DND-41 (cell line): ENCODE measurements around the gene MMP24OS.

ENCODE experiments used
- ATAC-seq: fragments of 200-7000 bp; cut with Tn5 transposase; 3 replicates; pipeline ENCODE4 v1.9.1; 2021; ENCODE audit warnings: low read depth; ENCODE audit not compliant: insufficient read depth
- DNase-seq: peaks from one replicate; pipeline ENCODE4 v3.0.0-alpha.2; 2020
- H2AFZ ChIP-seq: 2 replicates; pipeline ENCODE4 v1.6.0; 2012; ENCODE audit warnings: low read depth, low read length
- H3K27ac ChIP-seq: 2 replicates; pipeline ENCODE4 v1.5.1; 2012; ENCODE audit warnings: low read length, inconsistent platforms
- H3K27me3 ChIP-seq: fragments of 200-600 bp; sonication (generic); 2 replicates; pipeline ENCODE4 v1.6.0; 2012; ENCODE audit warnings: low read length, mild to moderate bottlenecking, inconsistent platforms; ENCODE audit not compliant: insufficient read depth, poor library complexity
- H3K36me3 ChIP-seq: 2 replicates; pipeline ENCODE4 v1.5.1; 2012; ENCODE audit warnings: low read length, inconsistent platforms; ENCODE audit not compliant: insufficient read depth
- H3K4me1 ChIP-seq: 2 replicates; pipeline ENCODE4 v1.5.1; 2012; ENCODE audit warnings: mild to moderate bottlenecking, low read length; ENCODE audit not compliant: insufficient read depth
- H3K4me2 ChIP-seq: 2 replicates; pipeline ENCODE4 v1.6.0; 2012; ENCODE audit warnings: mild to moderate bottlenecking, moderate library complexity, low read length, inconsistent platforms; ENCODE audit not compliant: insufficient read depth
- H3K4me3 ChIP-seq, 2 experiments: fragments of 200-600 bp in 1 of 2; shearing (Covaris generic) in 1 of 2; 2 replicates each; pipeline ENCODE4 v1.5.1; 2012 to 2016; ENCODE audit warnings: inconsistent platforms in 2 of 2, low read length in 2 of 2, mild to moderate bottlenecking in 2 of 2, low read depth in 1 of 2, moderate library complexity in 1 of 2
- H3K79me2 ChIP-seq: 2 replicates; pipeline ENCODE4 v1.6.0; 2012; ENCODE audit warnings: low read length, inconsistent platforms; ENCODE audit not compliant: insufficient read depth
- H3K9ac ChIP-seq: 2 replicates; pipeline ENCODE4 v1.6.0; 2012; ENCODE audit warnings: low read depth, mild to moderate bottlenecking, inconsistent platforms, low read length, moderate library complexity
- H3K9me3 ChIP-seq: 2 replicates; pipeline ENCODE4 v1.5.1; 2012; ENCODE audit warnings: low read length, moderate library complexity, mild to moderate bottlenecking, inconsistent platforms; ENCODE audit not compliant: insufficient read depth, severe bottlenecking
- H4K20me1 ChIP-seq: 2 replicates; pipeline ENCODE4 v1.6.0; 2012; ENCODE audit warnings: low read length; ENCODE audit not compliant: insufficient read depth
- CTCF ChIP-seq: IDR thresholded peaks from 2 replicates; pipeline ENCODE4 v1.5.1; 2012; ENCODE audit warnings: borderline replicate concordance, low read length, moderate library complexity, mild to moderate bottlenecking; ENCODE audit not compliant: poor library complexity, severe bottlenecking; ENCODE audit errors: extremely low read depth
- EZH2 ChIP-seq: IDR thresholded peaks from 3 replicates; pipeline ENCODE4 v1.6.1; 2012; ENCODE audit warnings: borderline replicate concordance, low read depth, mild to moderate bottlenecking, moderate library complexity, low read length, inconsistent platforms; ENCODE audit not compliant: severe bottlenecking

The MMP24OS gene

DNA sequence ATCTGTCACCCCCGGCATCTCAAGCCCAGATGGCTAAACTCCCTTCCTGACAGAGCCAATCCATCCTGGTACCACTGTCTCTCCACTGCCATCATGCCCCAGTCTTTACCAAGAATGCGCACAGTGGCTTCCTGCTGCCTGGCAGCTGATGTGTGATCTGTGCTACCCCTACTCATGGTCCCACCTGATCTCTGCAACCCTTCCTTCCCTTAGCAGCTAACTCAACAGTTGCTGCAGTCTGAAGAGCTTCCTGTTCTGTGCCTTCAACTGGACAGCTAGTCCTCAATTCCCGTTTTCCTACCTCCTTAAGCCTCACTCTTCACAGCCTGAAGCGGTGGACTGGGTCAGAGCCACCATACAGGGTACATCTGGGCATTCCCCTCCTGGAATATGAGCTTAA is 21.9 kb upstream of the MMP24OS start:
- no peaks in the 10 kb centered on the region for H3K79me2 ChIP-seq
- DNase-seq (no peak), ATAC-seq (no peak)
- no peaks in the 10 kb centered on the region for H3K9me3 ChIP-seq
- TF ChIP-seq EZH2: no peak
- no peak for TF ChIP-seq CTCF
- no peak overlapping the region for H3K27ac ChIP-seq
- no peak overlapping the region for H3K4me2 ChIP-seq
- peaks cover 16% of the 10 kb centered on the region for H3K36me3 ChIP-seq
- H4K20me1 ChIP-seq: no peaks in the 10 kb centered on the region
- no peaks in the 10 kb centered on the region for H3K27me3 ChIP-seq
- no peaks in the 10 kb centered on the region for H3K4me1 ChIP-seq
- no peak overlapping the region for H2AFZ ChIP-seq
- no peak overlapping the region for H3K9ac ChIP-seq
- H3K4me3 ChIP-seq: no peak overlapping the region

DNA sequence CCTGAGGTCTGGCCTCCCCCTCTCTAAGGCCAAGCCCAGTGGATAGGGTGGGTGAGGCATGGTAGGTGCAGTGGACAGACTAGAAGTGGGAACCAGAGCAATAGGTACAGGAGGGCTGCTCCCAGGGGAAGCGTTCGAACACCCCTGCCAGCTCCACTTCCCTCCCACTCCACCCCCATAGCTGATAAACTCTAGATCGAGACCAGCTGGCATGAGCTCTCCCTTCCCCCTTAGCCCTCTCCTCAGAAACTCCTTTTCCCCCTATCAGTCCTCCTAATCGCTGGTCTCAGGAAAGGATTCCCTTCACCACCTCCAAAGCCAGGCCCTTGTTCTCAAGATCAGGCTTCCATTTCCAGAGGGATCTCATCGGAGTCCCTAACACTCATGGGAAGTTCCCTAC is 20.3 kb upstream of the MMP24OS start:
- Histone ChIP-seq H3K4me1 (no peaks in the 10 kb centered on the region), H3K9me3 (no peaks in the 10 kb centered on the region), H3K27me3 (no peaks in the 10 kb centered on the region), H3K4me2 (no peak overlapping the region), H3K79me2 (no peaks in the 10 kb centered on the region), H3K4me3 (no peak overlapping the region), H3K36me3 (peaks cover 11% of the 10 kb centered on the region), H4K20me1 (no peaks in the 10 kb centered on the region), H2AFZ (no peak overlapping the region), H3K27ac (no peak overlapping the region), H3K9ac (no peak overlapping the region)
- TF ChIP-seq CTCF (no peak), EZH2 (no peak)
- DNase-seq: no peak
- ATAC-seq: no peak; the same call in 2 of the 3 replicates

- H2AFZ ChIP-seq: no peak overlapping the region
- H3K4me1 ChIP-seq: no peaks in the 10 kb centered on the region
- no peak overlapping the region for H3K9ac ChIP-seq
- no peaks in the 10 kb centered on the region for H3K27me3 ChIP-seq
- no peak for ATAC-seq
- 0 out of 2 replicates have a peak, but pooled peaks cover 6% of the 10 kb centered on the region for H3K36me3 ChIP-seq
- H4K20me1 ChIP-seq: no peaks in the 10 kb centered on the region
- TF ChIP-seq EZH2 (no peak), CTCF (no peak)
- no peak overlapping the region for H3K4me3 ChIP-seq
- H3K79me2 ChIP-seq: no peaks in the 10 kb centered on the region
- no peak overlapping the region for H3K4me2 ChIP-seq
- no peaks in the 10 kb centered on the region for H3K9me3 ChIP-seq
- H3K27ac ChIP-seq: no peak overlapping the region
- no peak for DNase-seq
Measured at GRCh38 chr20:35297740-35298139, 19.8 kb upstream of the MMP24OS start.

DNA sequence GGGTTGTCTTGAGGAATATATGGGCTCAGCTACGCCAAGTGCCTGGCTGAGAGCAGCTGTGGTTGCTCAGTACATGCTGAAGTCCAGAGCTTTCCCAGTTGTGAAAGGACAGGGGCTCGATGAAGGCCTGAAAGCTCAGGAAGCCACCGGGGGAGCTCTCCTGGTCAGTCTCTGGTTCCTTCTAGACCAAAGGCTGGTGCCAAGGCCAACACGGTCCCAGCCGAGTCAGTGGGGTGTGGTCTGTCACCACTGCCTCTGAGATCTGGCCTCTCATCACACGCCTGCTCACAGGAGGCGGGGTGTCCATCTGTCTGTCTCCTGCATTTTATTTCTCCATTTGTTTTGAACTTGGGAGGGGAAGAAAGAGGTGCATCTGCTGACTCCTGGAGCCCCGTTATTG is 19.2 kb upstream of the MMP24OS start:
- H3K9me3 ChIP-seq: no peaks in the 10 kb centered on the region
- no peaks in the 10 kb centered on the region for H3K27me3 ChIP-seq
- H3K36me3 ChIP-seq: 0 out of 2 replicates have a peak, but pooled peaks cover 4% of the 10 kb centered on the region
- no peak overlapping the region for H2AFZ ChIP-seq
- H4K20me1 ChIP-seq: no peaks in the 10 kb centered on the region
- ATAC-seq (no peak), DNase-seq (no peak)
- H3K4me3 ChIP-seq: no peak overlapping the region
- no peaks in the 10 kb centered on the region for H3K79me2 ChIP-seq
- H3K9ac ChIP-seq: no peak overlapping the region
- no peak overlapping the region for H3K27ac ChIP-seq
- no peak overlapping the region for H3K4me2 ChIP-seq
- H3K4me1 ChIP-seq: no peaks in the 10 kb centered on the region
- TF ChIP-seq CTCF: no peak
